Dermis blood vessel endothelial cell (primary cell): Measurements from ENCODE around the gene ZNF697. TPM values are rescaled to one million over a fixed set of nuclear protein-coding genes. Genes with fewer than 3 reads are reported as not detected.
A peak's percentile ranks its signal among the peaks of the same experiment; 100 is the strongest.
"Not testable (repeated sequence)": the region's sequence is repeated elsewhere in the genome, so short reads cannot be mapped to it uniquely, and the experiment has no call there.

ENCODE experiments used
- DNase-seq: peaks from one replicate; pipeline ENCODE4 v3.0.0; 2010
- total RNA-seq: library from RNA; depleted of rRNA; stranded (reverse); fragments of >200 nt; gene quantifications from 2 replicates; pipeline ENCODE4 v1.2.3, GENCODE V29; 2014

Gene ZNF697
- total RNA-seq, 1 donor from 2014 or later = 23.1 TPM

DNA sequence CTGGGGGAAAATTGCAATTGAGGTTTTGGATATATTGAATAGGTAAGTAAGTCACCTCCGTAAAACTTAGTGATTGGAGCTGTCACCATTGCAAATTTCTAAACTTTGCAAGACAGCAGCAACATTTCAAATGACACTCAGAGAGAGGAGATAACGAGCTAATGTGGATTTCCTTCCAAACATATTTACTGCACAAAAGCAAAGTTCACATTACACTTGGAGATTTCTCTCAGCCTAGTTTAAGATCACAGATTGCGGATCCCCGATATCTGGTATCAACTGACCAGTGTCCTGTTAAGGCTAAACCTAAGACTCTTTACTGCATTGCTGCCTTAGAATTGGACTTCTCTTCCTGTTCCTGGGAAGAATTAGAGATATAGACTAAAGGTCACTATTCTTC, 47.5 kb downstream of the ZNF697 start:
- no peak for DNase-seq

DNA sequence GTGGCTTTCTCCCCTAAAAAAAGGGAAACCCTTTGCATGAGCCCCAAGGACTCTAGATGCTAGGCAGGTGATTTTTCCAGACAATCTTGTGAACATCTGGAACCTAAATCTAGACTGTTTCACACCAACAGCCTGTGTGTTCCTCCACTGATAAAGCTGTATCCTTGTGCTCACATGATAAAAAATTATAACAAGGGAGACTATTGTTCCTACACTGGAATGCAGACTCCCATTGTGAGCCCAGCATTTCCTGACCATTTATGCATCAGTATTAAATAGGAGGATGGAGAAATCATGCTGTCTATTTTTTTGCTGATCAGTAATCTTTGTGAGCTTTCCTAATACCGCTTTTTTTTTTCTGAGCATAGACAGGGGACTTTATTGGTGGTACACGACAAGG, 52.5 kb downstream of the ZNF697 start:
- peak; percentile 40 for DNase-seq

DNA sequence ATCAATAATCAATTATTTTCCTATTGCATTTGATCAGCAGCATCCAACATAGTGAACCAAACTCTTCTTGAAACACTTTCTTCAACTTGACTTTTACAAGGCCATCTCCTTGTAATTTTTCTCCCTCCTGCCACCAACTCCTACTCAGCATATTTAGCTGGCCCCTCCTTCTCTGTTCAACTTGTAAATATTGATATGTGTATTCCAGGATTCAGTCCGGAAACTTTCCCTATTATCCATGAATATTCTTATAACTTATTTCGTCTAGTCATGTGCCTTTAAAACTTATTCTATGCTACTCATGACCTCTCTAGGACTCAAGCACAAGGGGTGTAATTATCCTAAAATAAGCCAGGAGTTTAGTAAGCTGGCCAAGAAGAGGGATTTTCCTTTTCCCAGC, 52.9 kb downstream of the ZNF697 start:
- DNase-seq = no peak

DNA sequence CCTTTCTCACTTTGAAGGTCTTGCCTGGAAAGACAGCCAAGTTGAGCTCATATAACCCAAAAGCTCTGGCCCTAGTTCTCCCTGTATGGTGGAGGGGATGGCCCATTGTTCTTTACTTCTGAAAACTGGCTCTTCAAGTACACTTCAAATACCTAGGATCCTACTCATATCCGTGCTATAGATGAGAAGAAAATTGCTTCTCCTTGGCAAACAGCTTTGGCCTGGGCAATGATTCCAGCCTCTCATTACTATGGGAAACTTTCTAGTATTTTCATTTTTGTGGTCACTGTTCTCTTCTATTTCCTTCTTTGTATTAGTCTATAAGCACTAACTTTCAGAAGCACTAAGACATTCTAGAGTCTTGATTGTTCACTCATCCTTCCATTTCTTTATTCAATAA, 53.7 kb downstream of the ZNF697 start:
- peak; percentile 44 for DNase-seq

DNA sequence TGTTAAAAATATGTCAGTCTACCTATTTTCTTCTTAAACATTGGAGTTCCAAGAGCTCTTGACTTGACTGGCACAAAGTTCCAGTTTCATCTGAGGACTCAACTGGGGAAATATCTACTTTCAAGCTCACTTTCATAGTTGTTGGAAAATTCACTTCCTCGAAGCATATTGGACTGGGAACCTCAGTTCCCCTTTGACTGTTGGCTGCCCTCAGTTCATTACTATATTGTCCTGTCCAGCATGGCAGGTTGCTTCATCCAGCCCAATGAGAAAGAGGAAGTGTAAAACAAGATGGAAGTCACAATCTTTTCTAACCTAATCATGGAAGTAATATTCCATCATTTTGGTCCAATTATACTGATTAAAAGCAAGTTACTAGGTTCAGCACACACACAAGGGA, 54.3 kb downstream of the ZNF697 start:
- no peak for DNase-seq

DNA sequence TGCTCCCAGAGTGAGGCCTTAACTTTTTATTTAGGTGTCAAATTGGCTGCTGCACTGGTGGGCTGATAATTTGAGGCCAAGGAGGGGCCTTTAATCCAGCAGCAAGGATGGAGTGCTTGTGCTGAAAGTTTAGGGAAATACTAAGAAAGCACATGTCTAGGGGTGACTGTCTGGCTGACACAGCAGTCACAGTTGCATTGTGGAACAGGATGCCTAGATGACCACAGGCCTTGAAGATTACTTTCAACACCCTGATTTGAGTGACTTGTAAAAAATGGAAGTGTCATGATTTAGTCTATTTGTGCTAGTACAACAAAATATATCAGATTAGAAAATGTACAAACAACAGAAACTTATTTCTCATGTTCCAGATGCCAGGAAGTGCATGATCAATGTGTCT, 57.7 kb downstream of the ZNF697 start:
- DNase-seq = no peak

DNA sequence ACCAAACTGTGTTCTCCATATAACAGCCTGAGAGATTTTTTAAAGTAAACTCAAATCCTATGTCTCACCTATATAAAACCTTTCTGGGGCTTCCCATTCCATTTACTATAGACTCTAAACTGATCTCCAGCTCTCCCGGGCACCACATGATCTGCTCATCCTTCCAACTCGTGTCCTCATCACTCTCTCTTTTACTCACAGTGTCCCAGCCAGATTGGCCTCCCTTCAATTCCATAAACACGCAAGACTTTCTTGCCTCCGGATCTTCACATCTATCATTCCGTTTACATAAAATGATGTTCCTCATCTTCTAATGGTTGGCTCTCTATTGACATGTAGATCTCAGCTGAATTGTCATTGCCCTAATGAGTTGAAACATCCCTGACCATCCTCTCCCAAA, 59.4 kb downstream of the ZNF697 start:
- no peak for DNase-seq

DNA sequence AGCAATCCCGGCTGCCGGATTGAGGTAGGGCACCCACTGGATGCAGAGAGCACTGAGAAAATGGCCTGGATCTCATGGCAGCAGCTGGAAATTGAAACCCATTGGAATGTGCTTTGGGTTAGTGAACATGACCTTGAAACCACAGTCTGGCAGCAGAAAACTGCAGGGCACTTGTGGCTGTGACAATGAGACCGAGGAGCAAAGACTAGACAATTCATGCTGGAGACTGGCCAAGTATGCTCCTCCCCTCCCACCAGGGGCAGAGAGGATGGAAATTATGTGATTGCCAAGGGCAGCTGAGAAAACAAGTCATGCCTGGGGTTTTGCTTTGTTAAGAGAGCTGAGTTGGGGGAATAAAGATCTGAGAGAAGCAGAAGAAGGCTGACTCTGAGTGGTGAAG, 60.7 kb downstream of the ZNF697 start:
- peak; percentile 24 for DNase-seq

DNA sequence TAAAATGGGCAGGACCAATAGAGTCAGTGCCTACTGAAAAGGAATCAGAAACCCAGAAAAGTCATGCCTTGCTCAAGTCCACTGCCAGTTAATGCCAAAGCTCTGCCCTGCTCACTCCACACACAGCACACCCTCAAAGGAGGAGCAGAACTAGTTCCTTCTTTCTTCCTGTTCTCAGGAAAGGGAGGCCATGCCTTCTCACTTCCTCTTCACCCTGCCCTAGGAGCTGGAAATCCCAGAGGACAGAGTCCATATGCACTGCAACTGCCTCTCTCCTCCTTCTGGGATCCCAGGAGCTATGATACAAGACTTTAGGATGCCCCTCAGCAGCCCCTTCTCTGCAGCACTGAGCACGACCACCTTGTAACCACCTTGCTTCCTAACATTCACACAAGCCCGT, 62.3 kb downstream of the ZNF697 start:
- not testable (repeated sequence) for DNase-seq

DNA sequence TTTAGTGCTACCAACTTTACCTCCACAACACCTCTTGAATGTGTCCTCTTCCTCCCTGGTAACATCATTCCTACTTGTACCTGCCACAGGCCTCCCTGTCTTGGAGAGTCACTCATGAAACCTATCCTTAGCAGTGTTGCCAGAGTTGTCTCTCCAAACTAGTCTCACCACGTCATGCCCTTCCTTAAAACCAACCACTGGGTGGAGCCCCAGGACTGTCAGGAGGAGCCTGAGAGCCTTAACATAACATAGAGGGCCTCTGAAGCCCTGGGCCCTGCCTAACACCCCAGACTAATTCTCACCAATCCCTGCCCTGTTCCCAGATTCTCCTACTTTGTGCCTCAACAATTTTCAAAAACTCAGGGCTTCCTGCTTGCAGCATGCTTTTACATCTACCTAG, 65.3 kb downstream of the ZNF697 start:
- DNase-seq = peak; percentile 82

DNA sequence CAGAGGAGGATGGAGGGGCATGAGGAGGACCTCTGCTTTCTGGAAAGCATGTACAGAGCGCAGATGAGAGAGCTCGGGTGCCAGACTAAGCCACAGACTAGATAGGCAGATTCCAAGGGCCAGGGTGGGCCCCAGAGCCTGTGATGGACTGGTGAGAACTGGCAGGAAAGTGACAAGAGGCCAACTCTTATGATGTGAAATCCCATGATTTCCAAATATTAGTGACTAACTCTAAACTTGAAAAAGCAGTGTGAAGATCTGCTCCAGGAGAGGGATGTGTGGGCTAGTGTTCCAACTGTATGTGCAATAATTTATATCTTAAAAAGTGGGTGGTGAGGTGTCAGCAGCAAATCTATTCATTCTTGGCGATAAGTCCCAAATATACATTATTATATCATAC, 67.0 kb downstream of the ZNF697 start:
- not testable (repeated sequence) for DNase-seq

DNA sequence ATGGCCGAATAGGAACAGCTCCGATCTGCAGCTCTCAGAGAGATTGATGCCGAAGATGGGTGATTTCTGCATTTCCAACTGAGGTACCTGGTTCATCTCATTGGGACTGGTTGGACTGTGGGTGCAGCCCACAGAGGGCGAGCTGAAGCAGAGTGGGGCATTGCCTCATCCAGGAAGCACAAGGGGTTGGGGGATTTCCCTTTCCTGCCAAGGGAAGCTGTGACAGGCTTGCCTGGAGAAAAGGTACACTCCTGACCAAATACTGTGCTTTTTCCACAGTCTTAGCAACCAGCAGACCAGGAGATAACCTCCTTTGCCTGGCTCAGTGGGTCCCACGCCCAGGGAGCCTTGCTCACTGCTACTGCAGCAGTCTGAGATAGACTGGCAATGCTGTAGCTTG, 74.2 kb downstream of the ZNF697 start:
- no peak for DNase-seq

DNA sequence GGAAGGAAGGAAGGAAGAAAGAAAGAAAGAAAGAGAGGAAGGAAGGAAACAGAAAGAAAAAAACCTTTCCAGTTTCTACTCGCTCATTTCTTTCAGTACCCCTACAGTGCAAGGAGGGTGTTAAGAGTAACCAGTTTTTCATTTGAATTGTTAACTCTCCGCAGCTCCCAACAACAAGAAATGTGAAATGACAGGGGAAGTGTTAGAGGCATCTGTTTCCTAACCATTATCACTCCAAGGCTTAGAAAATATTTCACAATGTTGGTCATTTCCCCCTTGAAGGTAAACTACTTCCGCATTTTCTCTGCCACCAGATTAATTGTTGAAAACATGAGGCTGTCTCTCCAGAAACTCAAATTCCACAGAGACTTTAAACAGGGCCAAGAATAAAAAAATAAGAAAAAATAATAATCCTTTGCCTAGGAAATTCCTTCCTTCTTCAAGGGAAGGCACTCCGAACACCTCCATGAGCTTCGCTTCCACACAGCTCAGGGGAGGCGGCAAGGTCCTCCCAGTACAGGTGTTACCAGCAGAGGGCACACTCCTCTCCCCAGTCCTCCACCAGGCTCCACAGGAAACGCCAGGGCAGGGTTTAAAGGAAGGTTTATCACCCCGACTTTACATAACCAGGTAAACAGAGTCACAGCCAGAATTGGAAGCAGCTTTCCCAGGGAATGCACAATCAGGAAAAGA, 78.0 kb downstream of the ZNF697 start:
- peak; percentile 24 for DNase-seq

Other genes starting within 250 kb of the ZNF697 start
- gene HSD3B2, start 233.1 kb downstream of the ZNF697 start, total RNA-seq = not detected in 2 replicates
- not detected in 2 replicates for gene HSD3B1, start 141.1 kb downstream of the ZNF697 start, total RNA-seq
- gene PHGDH, start 63.7 kb upstream of the ZNF697 start, total RNA-seq = 1.4 and 6.8 TPM in 2 replicates
- not detected in 2 replicates for gene HMGCS2, start 120.6 kb upstream of the ZNF697 start, total RNA-seq
- not detected in 2 replicates for gene REG4, start 163.2 kb upstream of the ZNF697 start, total RNA-seq
- not detected in 2 replicates for gene ADAM30, start 248.2 kb upstream of the ZNF697 start, total RNA-seq